ENCODE results near the gene PPM1N. TPM values are rescaled to one million over a fixed set of nuclear protein-coding genes. Genes with fewer than 3 reads are reported as not detected.
"Not testable (repeated sequence)": the region's sequence is repeated elsewhere in the genome, so short reads cannot be mapped to it uniquely, and the experiment has no call there.

Gene PPM1N
- total RNA-seq, 1 donor from 2014 or later, result 0.82 TPM

DNA sequence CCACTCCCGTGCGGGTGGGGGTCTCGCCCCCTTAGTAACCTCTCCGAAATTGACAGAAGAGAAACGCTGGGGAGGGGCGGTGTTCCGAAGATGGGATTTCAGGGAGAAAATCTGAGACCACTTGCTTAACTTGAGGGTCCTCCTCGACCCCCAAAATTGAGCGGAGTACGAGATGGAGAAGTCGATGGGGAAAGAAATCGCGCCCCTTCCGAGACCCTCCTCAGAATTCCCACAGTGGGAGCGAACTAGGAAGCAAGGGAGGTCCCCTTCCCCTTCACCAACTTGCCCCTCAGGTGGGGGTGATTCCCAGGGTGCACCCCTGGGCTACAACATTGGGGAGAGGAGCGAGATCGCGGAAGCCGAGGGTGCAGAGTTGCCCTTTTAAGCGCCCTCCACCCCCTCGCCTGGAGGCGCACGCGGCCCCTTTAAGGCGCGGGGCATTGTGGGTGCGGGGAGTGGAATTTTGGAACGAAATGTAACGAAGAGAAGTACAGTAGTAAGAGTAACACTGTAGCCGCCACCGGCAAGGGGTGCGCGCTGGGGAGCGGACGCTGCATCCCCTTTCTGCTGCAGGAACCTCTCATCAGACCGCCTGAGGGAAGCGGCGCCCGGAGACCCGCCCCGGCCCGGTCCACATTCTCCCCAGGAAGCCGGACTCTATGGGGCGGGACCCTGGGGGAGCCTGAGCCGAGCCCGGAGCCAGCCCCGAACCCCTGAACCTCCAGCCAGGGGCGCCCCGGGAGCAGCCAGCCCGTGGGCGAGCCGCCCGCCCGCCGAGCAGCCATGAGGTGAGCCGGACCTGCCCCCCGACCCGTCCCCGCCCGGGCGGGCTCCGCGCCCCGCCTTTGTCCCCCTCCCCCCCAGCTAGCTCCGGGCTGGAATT, 9.0 kb downstream of the PPM1N start, which contains the start of gene VASP:
Gene VASP (plus strand): TSS at position 491 of the 883 bp plus-strand sequence. CDS start 293 bp downstream, at position 784.
- DNase-seq (ENCODE audit: low spot score in 2 of 2) (peak; percentile 80 to 89), FAIRE-seq (no peak)

DNA sequence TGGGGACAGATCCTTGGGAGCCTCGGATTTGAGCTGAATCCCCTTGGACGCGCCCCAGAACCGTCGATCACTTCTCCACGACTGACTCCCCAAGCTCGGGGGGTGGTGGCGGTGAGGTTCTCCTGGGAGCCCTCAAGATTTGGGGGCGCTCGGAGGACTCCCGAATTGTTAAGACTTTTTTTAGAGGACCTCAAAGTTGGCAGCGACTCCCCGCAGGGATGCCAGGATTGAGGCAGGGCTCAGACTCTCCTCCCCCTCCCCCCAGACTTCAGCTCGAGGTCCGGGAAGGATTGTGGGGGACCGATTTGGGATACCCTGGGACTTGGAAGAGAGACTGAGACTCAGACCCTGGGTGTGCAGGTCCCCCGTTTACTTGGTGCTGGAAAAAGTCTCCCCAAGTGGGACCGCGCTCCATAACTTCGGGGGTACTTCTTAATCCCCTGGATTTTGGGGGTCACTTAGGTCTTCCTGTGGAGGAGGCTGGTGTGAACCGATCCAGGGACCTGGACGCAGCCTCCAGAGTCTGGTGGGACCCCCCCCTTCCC, 9.7 kb downstream of the PPM1N start:
- no peak for FAIRE-seq
- no peak for DNase-seq (ENCODE audit: low spot score in 2 of 2)

GRCh38 chr19:45508417-45508860, 10.2 kb downstream of the PPM1N start:
- FAIRE-seq (no peak), DNase-seq (ENCODE audit: low spot score in 2 of 2) (no peak)

- FAIRE-seq, result no peak
- DNase-seq (ENCODE audit: low spot score in 2 of 2), result peak in 1 of 2 donors; percentile 76
These were observed 10.8 kb downstream of the PPM1N start for GRCh38 chr19:45508861-45509691.

GRCh38 chr19:45509692-45510015, 11.4 kb downstream of the PPM1N start:
- FAIRE-seq (no peak), DNase-seq (ENCODE audit: low spot score in 2 of 2) (no peak)

DNA sequence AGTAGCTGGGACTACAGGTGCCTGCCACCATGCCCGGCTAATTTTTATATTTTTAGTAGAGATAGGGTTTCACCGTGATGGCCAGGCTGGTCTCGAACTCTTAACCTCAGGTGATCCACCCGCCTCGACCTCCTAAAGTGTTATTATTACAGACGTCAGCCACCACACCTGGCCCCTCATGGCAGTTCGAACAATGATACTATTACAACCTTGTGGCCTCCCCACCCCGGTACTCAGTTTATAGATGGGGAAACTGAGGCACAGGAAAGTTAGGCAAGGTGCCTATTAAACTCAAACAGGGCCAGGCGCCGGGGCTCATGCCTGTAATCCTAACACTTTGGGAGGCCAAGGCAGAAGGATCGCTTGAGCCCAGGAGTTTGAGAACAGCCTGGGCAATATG, 12.1 kb downstream of the PPM1N start:
- not testable (repeated sequence) for DNase-seq (ENCODE audit: low spot score in 2 of 2); FAIRE-seq

- DNase-seq (ENCODE audit: low spot score in 2 of 2), result no peak
- no peak for FAIRE-seq
These were observed 12.8 kb downstream of the PPM1N start for GRCh38 chr19:45511074-45511473.

- no peak for FAIRE-seq
- DNase-seq (ENCODE audit: low spot score in 2 of 2), result no peak
These were observed 14.7 kb downstream of the PPM1N start for GRCh38 chr19:45512881-45513483.

DNA sequence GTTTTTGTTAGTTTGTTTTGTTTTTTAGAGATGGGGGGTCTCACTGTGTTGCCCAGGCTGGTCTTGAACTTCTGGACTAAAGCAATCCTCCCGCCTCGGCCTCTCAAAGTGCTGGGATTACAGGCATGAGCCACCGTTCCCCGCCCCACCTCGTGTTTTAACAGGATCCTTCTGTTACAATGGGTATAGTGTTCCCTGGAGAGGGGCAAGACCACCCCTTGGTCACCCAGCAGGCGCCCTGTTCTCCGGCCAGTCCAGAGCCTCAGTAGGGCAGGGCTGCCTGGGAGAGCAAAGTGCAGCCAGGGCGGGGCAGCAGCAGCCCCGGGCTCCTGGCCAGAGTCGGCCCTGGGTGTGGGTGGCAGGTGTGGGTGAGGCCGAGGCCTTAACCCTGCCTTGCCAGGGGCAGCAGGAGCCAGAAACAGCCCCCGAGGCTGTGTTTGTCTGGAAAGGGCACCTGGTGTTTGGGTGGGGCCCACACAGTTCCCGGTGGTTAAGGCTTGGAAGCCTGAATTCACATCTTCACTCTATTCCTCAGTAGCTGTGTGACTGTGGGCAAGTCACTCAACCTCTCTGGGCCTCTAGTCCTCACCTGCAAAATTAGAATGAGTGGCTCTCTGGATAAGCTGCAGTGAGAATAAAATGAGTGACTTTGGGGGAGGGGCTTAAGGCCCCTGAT, 16.3 kb downstream of the PPM1N start:
- DNase-seq (ENCODE audit: low spot score in 2 of 2) (no peak), FAIRE-seq (no peak)

GRCh38 chr19:45515081-45515624, 16.9 kb downstream of the PPM1N start:
- no peak for FAIRE-seq
- peak in 1 of 2 donors; percentile 39 for DNase-seq (ENCODE audit: low spot score in 2 of 2)

- DNase-seq (ENCODE audit: low spot score in 2 of 2) (peak in 1 of 2 donors; percentile 29), FAIRE-seq (no peak)
These were observed 17.7 kb downstream of the PPM1N start for GRCh38 chr19:45515807-45516401.

- FAIRE-seq, result no peak
- DNase-seq (ENCODE audit: low spot score in 2 of 2), result peak in 1 of 2 donors; percentile 15
These were observed 19.0 kb downstream of the PPM1N start for GRCh38 chr19:45517238-45517637.

- FAIRE-seq (no peak), DNase-seq (ENCODE audit: low spot score in 2 of 2) (no peak)
These were observed 19.6 kb downstream of the PPM1N start for GRCh38 chr19:45517641-45518468.

GRCh38 chr19:45518469-45518826, 20.2 kb downstream of the PPM1N start:
- no peak for DNase-seq (ENCODE audit: low spot score in 2 of 2)
- no peak for FAIRE-seq

DNA sequence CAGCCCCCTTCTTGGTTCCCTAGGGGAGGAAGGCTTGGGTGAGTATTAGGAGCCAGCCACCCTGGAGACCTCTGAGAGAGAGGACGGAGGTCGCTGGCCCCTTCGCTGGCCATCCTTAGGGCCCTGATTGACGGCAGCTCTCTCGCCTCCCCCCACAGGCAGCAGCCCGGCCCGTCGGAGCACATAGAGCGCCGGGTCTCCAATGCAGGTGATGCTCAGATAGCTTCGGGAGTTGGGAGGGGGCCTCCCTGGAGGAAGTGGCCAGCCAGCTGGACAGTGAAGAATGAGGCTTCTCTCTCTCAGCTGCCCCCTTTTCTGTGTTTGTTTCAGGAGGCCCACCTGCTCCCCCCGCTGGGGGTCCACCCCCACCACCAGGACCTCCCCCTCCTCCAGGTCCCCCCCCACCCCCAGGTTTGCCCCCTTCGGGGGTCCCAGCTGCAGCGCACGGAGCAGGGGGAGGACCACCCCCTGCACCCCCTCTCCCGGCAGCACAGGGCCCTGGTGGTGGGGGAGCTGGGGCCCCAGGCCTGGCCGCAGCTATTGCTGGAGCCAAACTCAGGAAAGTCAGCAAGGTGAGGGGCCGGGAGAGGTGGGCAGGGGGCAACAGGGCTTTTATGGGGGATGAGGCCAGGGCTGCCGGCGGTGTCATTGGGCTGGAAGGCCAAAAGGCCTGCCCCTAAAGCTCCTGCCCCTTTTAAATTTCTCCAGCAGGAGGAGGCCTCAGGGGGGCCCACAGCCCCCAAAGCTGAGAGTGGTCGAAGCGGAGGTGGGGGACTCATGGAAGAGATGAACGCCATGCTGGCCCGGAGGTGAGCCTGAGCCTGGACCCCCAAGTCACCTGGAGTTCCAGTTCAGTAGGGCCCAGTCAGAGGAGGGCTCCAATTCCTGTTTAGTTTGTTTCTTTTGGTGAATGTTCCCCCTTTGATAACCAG, 24.0 kb downstream of the PPM1N start:
- DNase-seq (ENCODE audit: low spot score in 2 of 2) (peak in 1 of 2 donors; percentile 23), FAIRE-seq (no peak)

DNA sequence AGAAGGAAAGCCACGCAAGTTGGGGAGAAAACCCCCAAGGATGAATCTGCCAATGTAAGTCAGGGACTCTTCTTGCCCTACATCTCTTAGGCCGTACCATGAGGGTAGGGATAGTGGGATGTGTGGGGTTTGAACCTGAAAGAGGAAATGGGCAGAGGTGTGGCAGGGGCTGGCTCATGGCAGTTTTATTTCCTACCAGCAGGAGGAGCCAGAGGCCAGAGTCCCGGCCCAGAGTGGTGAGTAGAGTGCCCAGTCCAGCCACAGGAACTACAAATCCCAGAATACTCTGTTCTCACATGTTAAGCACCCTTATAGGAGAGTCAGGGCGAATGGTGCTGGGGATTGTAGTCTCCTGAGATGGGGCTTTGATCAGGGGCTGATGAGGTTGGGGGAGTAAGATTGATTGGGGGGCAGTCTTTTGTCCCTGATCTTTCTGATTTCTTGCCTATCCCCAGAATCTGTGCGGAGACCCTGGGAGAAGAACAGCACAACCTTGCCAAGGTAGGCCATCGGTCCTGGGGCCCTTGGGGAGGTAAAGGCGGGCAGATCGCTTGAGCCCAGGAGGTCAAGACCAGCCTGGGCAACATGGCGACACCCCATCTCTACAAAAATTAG, 25.5 kb downstream of the PPM1N start:
- DNase-seq (ENCODE audit: low spot score in 2 of 2) (peak; percentile 89 to 90), FAIRE-seq (peak; percentile 19)

DNA sequence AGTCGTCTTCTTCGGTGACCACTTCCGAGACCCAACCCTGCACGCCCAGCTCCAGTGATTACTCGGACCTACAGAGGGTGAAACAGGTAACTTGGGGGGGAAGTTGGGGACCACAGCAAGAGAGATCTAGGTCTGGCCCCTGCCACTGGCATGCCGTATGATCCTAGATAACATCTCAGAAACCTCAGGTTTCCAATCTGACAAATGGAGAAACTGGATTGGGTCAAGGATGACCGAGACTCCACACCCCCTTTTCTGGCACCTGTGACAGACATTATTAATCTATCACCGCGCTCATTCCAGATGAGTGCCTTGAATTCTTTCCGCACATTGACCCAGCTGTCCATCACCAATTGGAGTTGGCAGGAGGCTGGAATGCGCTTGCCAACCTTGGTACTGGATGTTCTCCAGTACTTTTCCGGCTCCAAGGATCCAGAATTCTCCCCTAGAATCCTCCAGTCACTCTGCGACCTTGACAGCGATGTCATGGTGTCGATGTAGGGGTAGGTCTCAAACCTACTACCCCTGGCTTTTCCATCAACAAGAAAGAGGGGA, 26.4 kb downstream of the PPM1N start:
- FAIRE-seq (no peak), DNase-seq (ENCODE audit: low spot score in 2 of 2) (peak in 1 of 2 donors; percentile 37)

All from frontal cortex (tissue), 4 donors.